SK-N-SH (cell line): ENCODE results near the gene SLC38A7. TPM values are rescaled to one million over a fixed set of nuclear protein-coding genes. Genes with fewer than 3 reads are reported as not detected.

Source experiments
- CTCF ChIA-PET: fragments of 300-600, 350-600 bp; formaldehyde crosslinking; extraction: SDS; loops from one replicate; lab custom pipeline; 2021; lab: Yijun Ruan, JAX
- POLR2A ChIA-PET: fragments of 350-600 bp; sonication (Branson Sonifier 250); formaldehyde crosslinking; extraction: SDS; loops from one replicate; lab custom pipeline; 2020; ENCODE audit warnings: antibody characterized with exemption, inconsistent platforms; lab: Yijun Ruan, JAX
- DNase-seq: peaks from one replicate; pipeline ENCODE4 v3.0.0; 2012
- H2AFZ ChIP-seq: fragments of 200-600 bp; sonication (generic); 2 replicates; pipeline ENCODE4 v1.8.1; 2016; ENCODE audit warnings: antibody characterized with exemption, mild to moderate bottlenecking, low read depth
- H3F3A ChIP-seq: fragments of 200-600 bp; sonication (generic); replicated peaks from 2 replicates; pipeline ENCODE3; 2016; ENCODE audit warnings: antibody characterized with exemption, mild to moderate bottlenecking; ENCODE audit not compliant: insufficient read depth
- H3K27ac ChIP-seq, 2 experiments: fragments of 200-500 bp in 1 of 2; fragments of 200-600 bp in 1 of 2; sonication (Bioruptor generic) in 1 of 2; sonication (generic), shearing (Covaris generic) in 1 of 2; 2 replicates each; pipeline versions ENCODE4 v1.5.1 to v1.6.1; 2014 to 2016; ENCODE audit warnings: low read depth in 2 of 2, inconsistent platforms in 1 of 2, low read length in 1 of 2, mild to moderate bottlenecking in 1 of 2, mixed read lengths in 1 of 2
- H3K27me3 ChIP-seq: fragments of 200-600 bp; sonication (generic), shearing (Covaris generic); 2 replicates; pipeline ENCODE4 v1.6.1; 2016; ENCODE audit warnings: mixed run types; ENCODE audit not compliant: insufficient read depth
- H3K36me3 ChIP-seq, 2 experiments: fragments of 200-500 bp in 1 of 2; fragments of 200-600 bp in 1 of 2; sonication (Bioruptor generic) in 1 of 2; sonication (generic) in 1 of 2; replicated peaks in 1 of 2; 2 replicates each; pipeline versions ENCODE3 to v1.5.1; 2014 to 2016; ENCODE audit warnings: low read length in 1 of 2, mild to moderate bottlenecking in 1 of 2; ENCODE audit not compliant: insufficient read depth in 2 of 2, control insufficient read depth in 1 of 2
- H3K4me1 ChIP-seq, 2 experiments: fragments of 200-500 bp in 1 of 2; fragments of 200-600 bp in 1 of 2; sonication (Bioruptor generic) in 1 of 2; sonication (generic), shearing (Covaris generic) in 1 of 2; 2 replicates each; pipeline versions ENCODE4 v1.5.1 to v1.6.1; 2014 to 2016; ENCODE audit warnings: low read depth in 1 of 2, low read length in 1 of 2, mixed run types in 1 of 2; ENCODE audit not compliant: insufficient read depth in 2 of 2, control insufficient read depth in 1 of 2
- H3K4me2 ChIP-seq: fragments of 200-600 bp; sonication (generic), shearing (Covaris generic); 2 replicates; pipeline ENCODE4 v1.6.1; 2017; ENCODE audit warnings: mixed run types
- H3K4me3 ChIP-seq, 2 experiments: fragments of 200-500 bp in 1 of 2; fragments of 200-600 bp in 1 of 2; sonication (Bioruptor generic) in 1 of 2; sonication (generic), shearing (Covaris generic) in 1 of 2; 2 replicates each; pipeline versions ENCODE4 v1.5.1 to v1.8.1; 2014 to 2016; ENCODE audit warnings: low read depth in 2 of 2, inconsistent platforms in 1 of 2, low read length in 1 of 2, mild to moderate bottlenecking in 1 of 2, mixed read lengths in 1 of 2, moderate library complexity in 1 of 2
- H3K79me2 ChIP-seq: fragments of 200-600 bp; sonication (generic); 2 replicates; pipeline ENCODE4 v1.8.1; 2017; ENCODE audit warnings: mild to moderate bottlenecking; ENCODE audit not compliant: insufficient read depth
- H3K9ac ChIP-seq: fragments of 200-600 bp; sonication (generic); 2 replicates; pipeline ENCODE4 v1.6.1; 2017; ENCODE audit warnings: mixed run types
- H3K9me2 ChIP-seq: fragments of 200-600 bp; sonication (generic); 2 replicates; pipeline ENCODE4 v1.6.1; 2017; ENCODE audit warnings: mixed run types
- H3K9me3 ChIP-seq: fragments of 200-600 bp; sonication (generic); 2 replicates; pipeline ENCODE4 v1.6.1; 2017; ENCODE audit warnings: mixed run types, mild to moderate bottlenecking, moderate library complexity
- H4K20me1 ChIP-seq: fragments of 200-600 bp; sonication (generic); 2 replicates; pipeline ENCODE4 v1.6.1; 2017; ENCODE audit warnings: mild to moderate bottlenecking, mixed run types; ENCODE audit not compliant: insufficient read depth
- CHD2 ChIP-seq: fragments of 150-350 bp; IDR thresholded peaks from 2 replicates; pipeline ENCODE4 v1.6.1; 2018; ENCODE audit warnings: low read length; ENCODE audit not compliant: partially characterized antibody
- ELF1 ChIP-seq: IDR thresholded peaks from 2 replicates; pipeline ENCODE4 v1.4.0; 2012
- EP300 ChIP-seq, 2 experiments: IDR thresholded peaks; 2 replicates each; pipeline versions ENCODE4 v1.4.0 to v1.6.1; 2012; ENCODE audit warnings: borderline replicate concordance in 1 of 2, low read depth in 1 of 2, low read length in 1 of 2
- FOSL2 ChIP-seq: IDR thresholded peaks from 2 replicates; pipeline ENCODE4 v1.4.0; 2012; ENCODE audit warnings: low read depth, mild to moderate bottlenecking, moderate library complexity, borderline replicate concordance
- FOXM1 ChIP-seq: IDR thresholded peaks from 2 replicates; pipeline ENCODE4 v1.4.0; 2012; ENCODE audit warnings: low read depth, mild to moderate bottlenecking
- GABPA ChIP-seq: IDR thresholded peaks from 2 replicates; pipeline ENCODE4 v1.4.0; 2012; ENCODE audit warnings: low read depth, mild to moderate bottlenecking
- GATA2 ChIP-seq: sonication (generic); formaldehyde crosslinking; IDR thresholded peaks from 2 replicates; pipeline ENCODE4 v1.5.0; 2020; ENCODE audit warnings: mild to moderate bottlenecking, missing genetic modification reagents
- JUND ChIP-seq: IDR thresholded peaks from 2 replicates; pipeline ENCODE4 v1.4.0; 2012
- MEF2A ChIP-seq: IDR thresholded peaks from 2 replicates; pipeline ENCODE4 v1.4.0; 2012; ENCODE audit warnings: low read depth, borderline replicate concordance
- NRF1 ChIP-seq: IDR thresholded peaks from 2 replicates; pipeline ENCODE4 v1.6.1; 2012; ENCODE audit warnings: low read depth, mild to moderate bottlenecking, low read length
- POLR2AphosphoS5 ChIP-seq: IDR thresholded peaks from 2 replicates; pipeline ENCODE4 v1.6.1; 2012; ENCODE audit warnings: low read depth, low read length
- RAD21 ChIP-seq: IDR thresholded peaks from 2 replicates; pipeline ENCODE4 v1.6.1; 2012; ENCODE audit warnings: mild to moderate bottlenecking, low read length
- RFX5 ChIP-seq: IDR thresholded peaks from 2 replicates; pipeline ENCODE4 v1.6.1; 2012; ENCODE audit warnings: mild to moderate bottlenecking, improper control_type of control experiment, low read length
- TCF12 ChIP-seq: IDR thresholded peaks from 2 replicates; pipeline ENCODE4 v1.4.0; 2012
- TEAD4 ChIP-seq: IDR thresholded peaks from 2 replicates; pipeline ENCODE4 v1.4.0; 2012; ENCODE audit warnings: mild to moderate bottlenecking, borderline replicate concordance; ENCODE audit not compliant: insufficient read depth
- WGBS: methylation state at CpG from one replicate; pipeline ENCODE4 v1.1.6; 2017; ENCODE audit warnings: low lambda C conversion rate; 5-methylcytosine and 5-hydroxymethylcytosine counted together
- polyA plus RNA-seq, 3 experiments: library from polyadenylated mRNA; depleted of rRNA; stranded (reverse); fragments of >200 nt; gene quantifications; 2 replicates each; pipeline ENCODE4 v1.2.3, GENCODE V29; 2012
- TF ChIP-seq, protein P1 (sequence below): fragments of 150-350 bp; IDR thresholded peaks from 2 replicates; pipeline ENCODE4 v1.6.1; 2017; ENCODE audit warnings: antibody characterized with exemption, low read length, low read depth, borderline replicate concordance
- TF ChIP-seq, protein P2 (sequence below): fragments of 200-600 bp; sonication (generic); IDR thresholded peaks from 2 replicates; pipeline ENCODE4 v1.6.1; 2017; ENCODE audit warnings: antibody characterized with exemption, mild to moderate bottlenecking, moderate library complexity
- TF ChIP-seq, protein P3 (sequence below): IDR thresholded peaks from 2 replicates; pipeline ENCODE4; 2012
- TF ChIP-seq, protein P4 (sequence below): IDR thresholded peaks from 2 replicates; pipeline ENCODE4 v1.4.0; 2012; ENCODE audit warnings: low read depth, borderline replicate concordance
- TF ChIP-seq, protein P5 (sequence below): IDR thresholded peaks from 2 replicates; pipeline ENCODE4 v1.6.1; 2012; ENCODE audit warnings: mild to moderate bottlenecking, low read depth, low read length, moderate library complexity

SLC38A7 gene
- polyA plus RNA-seq, 1 of the 3 experiments (the other 2 are of a cell fraction) = 14.1 TPM

DNA sequence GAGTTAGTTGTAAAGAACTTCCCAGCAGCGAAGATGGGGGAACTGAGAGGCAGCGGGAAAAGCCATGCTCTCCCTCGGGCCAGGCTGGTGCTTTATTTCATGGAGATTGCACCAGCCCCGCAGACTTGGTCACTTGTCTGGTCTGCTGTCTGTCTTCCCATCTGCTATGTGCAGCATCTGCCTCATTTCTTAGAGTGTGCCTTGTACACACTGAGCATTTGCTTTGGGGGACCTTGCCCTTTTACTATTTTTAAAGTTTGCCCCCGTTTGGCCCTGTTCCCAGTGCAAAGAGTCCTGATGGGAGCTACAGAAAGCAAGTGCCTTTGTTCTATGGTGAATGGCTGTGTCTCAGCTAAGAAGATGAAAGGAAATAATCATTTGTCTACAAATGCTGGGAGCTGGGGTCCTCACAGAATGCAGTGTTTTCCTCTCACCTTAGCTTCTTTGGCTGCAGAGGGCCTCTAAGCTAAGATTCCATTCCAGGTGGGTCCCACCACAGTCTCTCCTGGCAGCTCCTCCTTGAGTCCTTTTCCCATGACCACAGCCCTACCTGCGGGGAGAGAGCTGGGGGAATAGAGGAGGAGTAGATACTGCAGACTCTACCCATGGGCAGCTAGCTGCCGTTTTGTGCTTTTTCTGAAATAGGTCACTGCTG is 29.9 kb downstream of the SLC38A7 start:
- H3K4me1 ChIP-seq = peaks cover 0 to 5% of the 10 kb centered on the region in 2 experiments; a peak in 1 of 4 replicates
- no peaks in the 10 kb centered on the region for H3K9me2 ChIP-seq
- no peaks in the 10 kb centered on the region for H3K79me2 ChIP-seq
- H3K4me3 ChIP-seq = no peak overlapping the region
- H3K36me3 ChIP-seq = no peaks in the 10 kb centered on the region
- H3K27me3 ChIP-seq = no peaks in the 10 kb centered on the region
- POLR2A ChIA-PET = no interaction called here
- H4K20me1 ChIP-seq = no peaks in the 10 kb centered on the region
- H3K9me3 ChIP-seq = no peaks in the 10 kb centered on the region
- no peak overlapping the region for H3K4me2 ChIP-seq
- no peak for TF ChIP-seq TEAD4
- no peak for TF ChIP-seq GATA2 (CRISPR knock-in tag)
- TF ChIP-seq, protein P1, sequence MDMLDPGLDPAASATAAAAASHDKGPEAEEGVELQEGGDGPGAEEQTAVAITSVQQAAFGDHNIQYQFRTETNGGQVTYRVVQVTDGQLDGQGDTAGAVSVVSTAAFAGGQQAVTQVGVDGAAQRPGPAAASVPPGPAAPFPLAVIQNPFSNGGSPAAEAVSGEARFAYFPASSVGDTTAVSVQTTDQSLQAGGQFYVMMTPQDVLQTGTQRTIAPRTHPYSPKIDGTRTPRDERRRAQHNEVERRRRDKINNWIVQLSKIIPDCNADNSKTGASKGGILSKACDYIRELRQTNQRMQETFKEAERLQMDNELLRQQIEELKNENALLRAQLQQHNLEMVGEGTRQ = no peak
- TF ChIP-seq EP300 (IDR thresholded peaks at IDR 0.05; ENCODE audit: borderline replicate concordance in 1 of 2, low read depth in 1 of 2, low read length in 1 of 2) = no peak
- no peak for TF ChIP-seq FOSL2
- no peak for TF ChIP-seq JUND
- no peak for TF ChIP-seq ELF1
- TF ChIP-seq TCF12 = no peak
- TF ChIP-seq GABPA = no peak
- no peak for TF ChIP-seq MEF2A
- TF ChIP-seq RAD21 = no peak
- TF ChIP-seq, protein P2, sequence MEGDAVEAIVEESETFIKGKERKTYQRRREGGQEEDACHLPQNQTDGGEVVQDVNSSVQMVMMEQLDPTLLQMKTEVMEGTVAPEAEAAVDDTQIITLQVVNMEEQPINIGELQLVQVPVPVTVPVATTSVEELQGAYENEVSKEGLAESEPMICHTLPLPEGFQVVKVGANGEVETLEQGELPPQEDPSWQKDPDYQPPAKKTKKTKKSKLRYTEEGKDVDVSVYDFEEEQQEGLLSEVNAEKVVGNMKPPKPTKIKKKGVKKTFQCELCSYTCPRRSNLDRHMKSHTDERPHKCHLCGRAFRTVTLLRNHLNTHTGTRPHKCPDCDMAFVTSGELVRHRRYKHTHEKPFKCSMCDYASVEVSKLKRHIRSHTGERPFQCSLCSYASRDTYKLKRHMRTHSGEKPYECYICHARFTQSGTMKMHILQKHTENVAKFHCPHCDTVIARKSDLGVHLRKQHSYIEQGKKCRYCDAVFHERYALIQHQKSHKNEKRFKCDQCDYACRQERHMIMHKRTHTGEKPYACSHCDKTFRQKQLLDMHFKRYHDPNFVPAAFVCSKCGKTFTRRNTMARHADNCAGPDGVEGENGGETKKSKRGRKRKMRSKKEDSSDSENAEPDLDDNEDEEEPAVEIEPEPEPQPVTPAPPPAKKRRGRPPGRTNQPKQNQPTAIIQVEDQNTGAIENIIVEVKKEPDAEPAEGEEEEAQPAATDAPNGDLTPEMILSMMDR = no peak
- TF ChIP-seq, protein P3, sequence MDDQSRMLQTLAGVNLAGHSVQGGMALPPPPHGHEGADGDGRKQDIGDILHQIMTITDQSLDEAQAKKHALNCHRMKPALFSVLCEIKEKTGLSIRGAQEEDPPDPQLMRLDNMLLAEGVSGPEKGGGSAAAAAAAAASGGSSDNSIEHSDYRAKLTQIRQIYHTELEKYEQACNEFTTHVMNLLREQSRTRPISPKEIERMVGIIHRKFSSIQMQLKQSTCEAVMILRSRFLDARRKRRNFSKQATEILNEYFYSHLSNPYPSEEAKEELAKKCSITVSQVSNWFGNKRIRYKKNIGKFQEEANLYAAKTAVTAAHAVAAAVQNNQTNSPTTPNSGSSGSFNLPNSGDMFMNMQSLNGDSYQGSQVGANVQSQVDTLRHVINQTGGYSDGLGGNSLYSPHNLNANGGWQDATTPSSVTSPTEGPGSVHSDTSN = no peak
- no peak for TF ChIP-seq CHD2
- TF ChIP-seq, protein P4, sequence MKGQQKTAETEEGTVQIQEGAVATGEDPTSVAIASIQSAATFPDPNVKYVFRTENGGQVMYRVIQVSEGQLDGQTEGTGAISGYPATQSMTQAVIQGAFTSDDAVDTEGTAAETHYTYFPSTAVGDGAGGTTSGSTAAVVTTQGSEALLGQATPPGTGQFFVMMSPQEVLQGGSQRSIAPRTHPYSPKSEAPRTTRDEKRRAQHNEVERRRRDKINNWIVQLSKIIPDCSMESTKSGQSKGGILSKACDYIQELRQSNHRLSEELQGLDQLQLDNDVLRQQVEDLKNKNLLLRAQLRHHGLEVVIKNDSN = no peak
- TF ChIP-seq NRF1 = no peak
- TF ChIP-seq, protein P5, sequence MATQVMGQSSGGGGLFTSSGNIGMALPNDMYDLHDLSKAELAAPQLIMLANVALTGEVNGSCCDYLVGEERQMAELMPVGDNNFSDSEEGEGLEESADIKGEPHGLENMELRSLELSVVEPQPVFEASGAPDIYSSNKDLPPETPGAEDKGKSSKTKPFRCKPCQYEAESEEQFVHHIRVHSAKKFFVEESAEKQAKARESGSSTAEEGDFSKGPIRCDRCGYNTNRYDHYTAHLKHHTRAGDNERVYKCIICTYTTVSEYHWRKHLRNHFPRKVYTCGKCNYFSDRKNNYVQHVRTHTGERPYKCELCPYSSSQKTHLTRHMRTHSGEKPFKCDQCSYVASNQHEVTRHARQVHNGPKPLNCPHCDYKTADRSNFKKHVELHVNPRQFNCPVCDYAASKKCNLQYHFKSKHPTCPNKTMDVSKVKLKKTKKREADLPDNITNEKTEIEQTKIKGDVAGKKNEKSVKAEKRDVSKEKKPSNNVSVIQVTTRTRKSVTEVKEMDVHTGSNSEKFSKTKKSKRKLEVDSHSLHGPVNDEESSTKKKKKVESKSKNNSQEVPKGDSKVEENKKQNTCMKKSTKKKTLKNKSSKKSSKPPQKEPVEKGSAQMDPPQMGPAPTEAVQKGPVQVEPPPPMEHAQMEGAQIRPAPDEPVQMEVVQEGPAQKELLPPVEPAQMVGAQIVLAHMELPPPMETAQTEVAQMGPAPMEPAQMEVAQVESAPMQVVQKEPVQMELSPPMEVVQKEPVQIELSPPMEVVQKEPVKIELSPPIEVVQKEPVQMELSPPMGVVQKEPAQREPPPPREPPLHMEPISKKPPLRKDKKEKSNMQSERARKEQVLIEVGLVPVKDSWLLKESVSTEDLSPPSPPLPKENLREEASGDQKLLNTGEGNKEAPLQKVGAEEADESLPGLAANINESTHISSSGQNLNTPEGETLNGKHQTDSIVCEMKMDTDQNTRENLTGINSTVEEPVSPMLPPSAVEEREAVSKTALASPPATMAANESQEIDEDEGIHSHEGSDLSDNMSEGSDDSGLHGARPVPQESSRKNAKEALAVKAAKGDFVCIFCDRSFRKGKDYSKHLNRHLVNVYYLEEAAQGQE = no peak
- no peak for TF ChIP-seq POLR2AphosphoS5
- no peak for TF ChIP-seq RFX5
- TF ChIP-seq FOXM1 = no peak
- no peak overlapping the region for H3K9ac ChIP-seq
- no peak overlapping the region for H3K27ac ChIP-seq
- no peak for DNase-seq
- no peaks in the 10 kb centered on the region for H3F3A ChIP-seq
- CTCF ChIA-PET = interaction anchor here (0.6 to 0.7 kb wide), 3 partner anchors 11 to 487 kb away, joined by 3 read pairs; no protein-coding TSS in a partner anchor
- H2AFZ ChIP-seq = no peak overlapping the region
- WGBS = 75% methylated on average over 7 of the region's 7 CpGs
